Neutrophil (primary cell): ENCODE data around the gene VEZT.
"Not testable (repeated sequence)": the region's sequence is repeated elsewhere in the genome, so short reads cannot be mapped to it uniquely, and the experiment has no call there.

Experiments
- H3K27ac ChIP-seq: fragments of 200-600 bp; sonication (generic); 2 replicates; pipeline ENCODE4 v1.5.1; 2016; ENCODE audit warnings: mild to moderate bottlenecking, moderate library complexity
- H3K27me3 ChIP-seq: fragments of 200-600 bp; sonication (generic); 2 replicates; pipeline ENCODE4 v1.6.0; 2016; ENCODE audit warnings: mild to moderate bottlenecking
- H3K36me3 ChIP-seq: fragments of 200-600 bp; sonication (generic); 2 replicates; pipeline ENCODE4 v1.5.1; 2017
- H3K4me1 ChIP-seq, 2 experiments: fragments of 200-600 bp in 1 of 2; sonication (generic) in 1 of 2; 1 replicate in 1 of 2; 2 replicates in 1 of 2; pipeline versions ENCODE4 v1.5.1 to v1.6.1; 2013 to 2016; ENCODE audit warnings: low read depth in 1 of 2, low read length in 1 of 2, mild to moderate bottlenecking in 1 of 2, moderate library complexity in 1 of 2; ENCODE audit not compliant: control insufficient read depth in 1 of 2, insufficient read depth in 1 of 2
- H3K4me3 ChIP-seq, 2 experiments: fragments of 200-600 bp in 1 of 2; sonication (generic) in 1 of 2; 1 replicate in 1 of 2; 2 replicates in 1 of 2; pipeline ENCODE4 v1.5.1; 2013 to 2016; ENCODE audit warnings: low read depth in 1 of 2, low read length in 1 of 2, mild to moderate bottlenecking in 1 of 2, moderate library complexity in 1 of 2
- H3K9me3 ChIP-seq: fragments of 200-600 bp; sonication (generic); 2 replicates; pipeline ENCODE4 v1.5.1; 2016
- CTCF ChIP-seq: fragments of 200-600 bp; sonication (generic); IDR thresholded peaks from 2 replicates; pipeline ENCODE4 v1.5.1; 2016; ENCODE audit warnings: antibody characterized with exemption

Gene VEZT

DNA sequence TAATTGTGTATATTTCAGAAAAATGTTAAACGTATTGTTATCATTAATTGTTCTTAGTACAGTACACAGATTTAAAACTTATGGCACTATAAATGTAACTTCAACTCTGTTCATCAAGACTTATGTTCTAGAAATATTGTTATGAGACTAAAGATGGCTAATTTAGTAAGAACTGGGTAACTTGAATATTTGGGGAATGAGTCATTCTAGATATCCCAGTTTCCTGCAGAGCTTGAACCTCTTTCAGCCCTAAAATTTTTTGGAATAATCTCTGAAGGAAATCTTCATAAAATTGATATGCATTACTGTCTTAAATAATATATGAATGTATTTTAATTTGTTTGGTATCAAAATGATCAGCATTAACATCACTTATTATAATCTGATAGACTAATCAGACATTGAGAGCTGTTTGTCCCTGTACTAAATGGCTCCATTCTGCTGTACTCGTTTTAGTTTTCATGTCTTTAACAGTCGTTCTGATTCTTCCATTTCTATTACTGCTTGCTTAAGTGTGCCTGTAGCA is 87.1 kb downstream of the VEZT start:
- TF ChIP-seq CTCF = no peak
- no peaks in the 10 kb centered on the region for H3K27me3 ChIP-seq
- H3K4me1 ChIP-seq = peaks cover 9 to 11% of the 10 kb centered on the region in 2 experiments
- no peak overlapping the region for H3K27ac ChIP-seq
- no peaks in the 10 kb centered on the region for H3K36me3 ChIP-seq
- no peaks in the 10 kb centered on the region for H3K9me3 ChIP-seq
- no peak overlapping the region for H3K4me3 ChIP-seq

GRCh38 chr12:95312656-95313055 is 95.0 kb downstream of the VEZT start:
- TF ChIP-seq CTCF = no peak
- H3K27me3 ChIP-seq = peaks cover 3% of the 10 kb centered on the region
- no peak overlapping the region for H3K27ac ChIP-seq
- H3K4me1 ChIP-seq = no peaks in the 10 kb centered on the region
- no peak overlapping the region for H3K4me3 ChIP-seq
- no peaks in the 10 kb centered on the region for H3K9me3 ChIP-seq
- H3K36me3 ChIP-seq = no peaks in the 10 kb centered on the region

DNA sequence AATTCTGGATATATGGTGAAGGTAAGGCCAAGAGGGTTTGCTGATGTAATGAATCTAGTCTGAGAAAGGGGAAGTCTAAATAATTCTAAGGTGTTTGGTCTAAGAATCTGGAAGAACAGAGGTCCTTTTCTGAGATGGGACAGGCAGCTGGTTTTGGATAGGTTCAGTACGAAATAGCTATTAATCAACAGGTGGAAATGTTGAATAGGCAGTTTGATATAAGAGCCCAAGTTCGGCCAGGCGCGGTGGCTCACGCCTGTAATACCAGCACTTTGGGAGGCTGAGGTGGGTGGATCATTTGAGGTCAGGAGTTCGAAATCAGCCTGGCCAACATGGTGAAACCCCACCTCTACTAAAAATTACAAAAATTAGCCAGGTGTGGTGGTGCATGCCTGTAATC is 97.1 kb downstream of the VEZT start:
- not testable (repeated sequence) for H3K9me3 ChIP-seq, H3K4me3 ChIP-seq, H3K27me3 ChIP-seq, H3K4me1 ChIP-seq, H3K27ac ChIP-seq, H3K36me3 ChIP-seq

DNA sequence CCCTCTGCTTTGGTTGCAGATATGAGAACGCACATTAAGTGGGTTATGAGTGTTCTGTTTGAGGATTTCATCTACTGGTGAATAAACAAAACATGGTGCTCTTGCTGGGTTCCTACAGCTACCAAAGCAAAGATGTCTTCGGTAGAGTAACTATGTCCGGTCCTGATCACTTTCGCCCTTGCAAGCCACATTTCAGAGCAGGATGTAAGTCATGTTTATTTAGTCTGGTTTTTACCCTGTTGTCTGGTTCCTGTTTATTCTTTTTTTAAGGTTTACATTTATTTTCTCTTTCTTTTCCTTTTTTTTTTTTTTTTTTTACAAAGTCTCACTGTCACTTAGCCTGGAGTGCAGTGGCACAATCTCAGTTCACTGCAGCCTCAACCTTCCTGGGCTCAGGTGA is 99.2 kb downstream of the VEZT start:
- Histone ChIP-seq H3K9me3 (no peaks in the 10 kb centered on the region), H3K4me1 (no peaks in the 10 kb centered on the region), H3K27me3 (peaks cover 3% of the 10 kb centered on the region), H3K4me3 (no peak overlapping the region), H3K36me3 (no peaks in the 10 kb centered on the region), H3K27ac (no peak overlapping the region)
- TF ChIP-seq CTCF = no peak

DNA sequence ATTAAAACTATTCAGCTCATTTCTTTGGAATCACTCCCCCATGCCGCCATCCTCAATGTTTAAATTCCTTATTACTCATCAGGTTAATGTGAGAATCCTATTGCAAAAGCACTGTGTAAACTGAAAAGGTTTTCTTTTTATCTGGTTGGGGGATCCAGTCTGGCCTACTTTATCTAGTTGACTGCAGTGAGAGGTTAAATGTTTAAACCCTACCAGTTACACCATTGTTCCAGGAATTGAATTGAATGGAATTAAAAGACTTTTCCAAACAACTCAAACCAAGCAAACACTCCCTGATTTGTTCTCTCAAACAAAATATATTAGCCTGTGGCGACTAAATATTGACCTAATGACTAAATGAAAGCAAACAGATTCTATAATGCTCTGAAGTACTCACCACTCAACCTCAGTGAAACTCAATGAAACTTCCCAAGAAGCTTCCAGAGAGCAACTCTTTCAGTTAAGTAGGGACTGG is 100.5 kb downstream of the VEZT start:
- no peaks in the 10 kb centered on the region for H3K36me3 ChIP-seq
- no peak for TF ChIP-seq CTCF
- peaks cover 3% of the 10 kb centered on the region for H3K27me3 ChIP-seq
- H3K4me1 ChIP-seq = no peaks in the 10 kb centered on the region
- H3K9me3 ChIP-seq = no peaks in the 10 kb centered on the region
- no peak overlapping the region for H3K27ac ChIP-seq
- H3K4me3 ChIP-seq = no peak overlapping the region

DNA sequence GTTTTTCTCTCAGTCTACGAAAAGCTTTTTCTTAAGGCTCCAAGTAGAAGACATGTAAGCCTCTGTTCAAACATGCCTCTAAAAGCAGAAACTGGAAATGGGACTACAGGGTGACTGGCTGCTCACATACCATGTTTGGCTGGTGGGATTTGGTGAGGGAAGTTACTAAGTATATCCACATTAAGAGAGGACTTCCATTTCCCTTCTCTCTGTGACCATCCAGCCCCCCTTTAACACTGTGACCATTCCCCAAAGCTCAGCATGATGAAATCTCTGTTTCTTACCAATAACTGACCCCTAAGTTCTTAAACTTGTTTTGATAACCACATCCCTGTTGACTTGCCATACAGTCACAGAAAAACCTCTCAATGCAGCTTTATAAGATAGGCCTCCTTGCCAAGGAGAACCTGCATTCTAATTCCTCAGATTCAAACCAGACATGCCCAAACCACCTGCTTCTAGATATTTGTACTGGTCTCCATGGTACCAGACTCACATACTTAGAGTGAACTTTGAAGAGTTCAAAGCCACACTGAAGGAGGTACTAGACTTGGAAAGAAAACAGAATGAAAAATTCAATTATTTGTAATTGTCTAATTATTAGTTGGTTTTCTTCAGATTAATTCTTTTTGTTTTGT is 102.2 kb downstream of the VEZT start:
- Histone ChIP-seq H3K4me1 (no peaks in the 10 kb centered on the region), H3K36me3 (no peaks in the 10 kb centered on the region), H3K27me3 (peaks cover 3% of the 10 kb centered on the region), H3K9me3 (no peaks in the 10 kb centered on the region), H3K27ac (no peak overlapping the region), H3K4me3 (no peak overlapping the region)
- TF ChIP-seq CTCF = no peak
